Vagina (tissue), 2 donors: ENCODE results near the gene NAA15.
A peak's percentile ranks its signal among the peaks of the same experiment; 100 is the strongest.

Experiments used
- POLR2A ChIP-seq, 2 donors: fragments of 450-650 bp; IDR thresholded peaks; one replicate each; pipeline ENCODE4 v1.6.1; 2017; ENCODE audit warnings: antibody characterized with exemption in 2 of 2, mild to moderate bottlenecking in 2 of 2, moderate library complexity in 2 of 2
- TF ChIP-seq, protein P1 (sequence below), 3 experiments: fragments of 450-650 bp in 2 of 3; fragments of 200-600 bp in 1 of 3; sonication (generic) in 1 of 3; IDR thresholded peaks; one replicate each; pipeline ENCODE4 v1.5.1; 2017 to 2019; ENCODE audit warnings: antibody characterized with exemption in 3 of 3, mild to moderate bottlenecking in 2 of 3, moderate library complexity in 2 of 3

DNA sequence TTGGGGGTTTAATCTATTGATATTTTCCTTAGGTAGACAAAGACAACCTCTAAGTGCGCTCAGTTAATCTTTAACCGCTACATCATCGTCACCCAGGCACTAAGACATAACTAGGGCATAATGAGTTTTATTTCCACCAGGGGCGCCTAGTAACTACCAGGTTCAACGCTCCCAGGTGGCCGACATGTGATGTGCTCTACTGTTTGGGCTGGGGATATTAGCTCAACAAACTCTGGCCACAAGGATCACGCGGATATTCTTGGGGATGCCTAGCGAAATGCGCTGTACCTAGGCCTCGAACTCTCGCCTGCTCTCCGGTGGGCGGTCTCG is 151.7 kb downstream of the NAA15 start:
- no peak for TF ChIP-seq POLR2A (IDR thresholded peaks at IDR 0.05)
- TF ChIP-seq, protein P1, sequence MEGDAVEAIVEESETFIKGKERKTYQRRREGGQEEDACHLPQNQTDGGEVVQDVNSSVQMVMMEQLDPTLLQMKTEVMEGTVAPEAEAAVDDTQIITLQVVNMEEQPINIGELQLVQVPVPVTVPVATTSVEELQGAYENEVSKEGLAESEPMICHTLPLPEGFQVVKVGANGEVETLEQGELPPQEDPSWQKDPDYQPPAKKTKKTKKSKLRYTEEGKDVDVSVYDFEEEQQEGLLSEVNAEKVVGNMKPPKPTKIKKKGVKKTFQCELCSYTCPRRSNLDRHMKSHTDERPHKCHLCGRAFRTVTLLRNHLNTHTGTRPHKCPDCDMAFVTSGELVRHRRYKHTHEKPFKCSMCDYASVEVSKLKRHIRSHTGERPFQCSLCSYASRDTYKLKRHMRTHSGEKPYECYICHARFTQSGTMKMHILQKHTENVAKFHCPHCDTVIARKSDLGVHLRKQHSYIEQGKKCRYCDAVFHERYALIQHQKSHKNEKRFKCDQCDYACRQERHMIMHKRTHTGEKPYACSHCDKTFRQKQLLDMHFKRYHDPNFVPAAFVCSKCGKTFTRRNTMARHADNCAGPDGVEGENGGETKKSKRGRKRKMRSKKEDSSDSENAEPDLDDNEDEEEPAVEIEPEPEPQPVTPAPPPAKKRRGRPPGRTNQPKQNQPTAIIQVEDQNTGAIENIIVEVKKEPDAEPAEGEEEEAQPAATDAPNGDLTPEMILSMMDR (IDR thresholded peaks at IDR 0.05), result peak in 1 of 3 experiments; percentile 25
